Activated naive CD8-positive, alpha-beta T cell treated with anti-CD3 and anti-CD28 coated beads, Interleukin-2, amount 10 ng/mL, durations not matched to agents 7 days and 5 days (primary cell): ENCODE data around the gene SYTL3. TPM values are rescaled to one million over a fixed set of nuclear protein-coding genes. Genes with fewer than 3 reads are reported as not detected.
A peak's percentile ranks its signal among the peaks of the same experiment; 100 is the strongest.
"Not testable (repeated sequence)": the region's sequence is repeated elsewhere in the genome, so short reads cannot be mapped to it uniquely, and the experiment has no call there.

Experiments used
- ATAC-seq: fragments of 150-1000 bp; cut with Tn5 transposase; one replicate; pipeline ENCODE4 v1.10.0; 2021; ENCODE audit warnings: low read depth, moderate library complexity
- POLR2A ChIA-PET: fragments of 350-600 bp; sonication (Branson Sonifier 250); formaldehyde crosslinking; loops from one replicate; lab custom pipeline; 2021; ENCODE audit warnings: antibody characterized with exemption; lab: Charles Lee
- DNase-seq: peaks from one replicate; pipeline ENCODE4 v3.0.0; 2021
- H3K27ac Mint-ChIP-seq: one replicate; pipeline ENCODE4 v1.8.0; 2022; ENCODE audit warnings: mild to moderate bottlenecking, mixed read lengths
- H3K27me3 Mint-ChIP-seq: one replicate; pipeline ENCODE4 v1.8.0; 2022; ENCODE audit warnings: mild to moderate bottlenecking, moderate library complexity, mixed read lengths
- H3K36me3 Mint-ChIP-seq: one replicate; pipeline ENCODE4 v1.8.0; 2021; ENCODE audit warnings: mild to moderate bottlenecking, mixed read lengths
- H3K4me1 Mint-ChIP-seq: one replicate; pipeline ENCODE4 v1.8.0; 2021; ENCODE audit warnings: mixed read lengths
- H3K4me3 Mint-ChIP-seq: one replicate; pipeline ENCODE4 v1.8.0; 2022; ENCODE audit warnings: mild to moderate bottlenecking, moderate library complexity, mixed read lengths
- H3K9me3 Mint-ChIP-seq: one replicate; pipeline ENCODE4 v1.8.0; 2021; ENCODE audit warnings: mixed read lengths
- total RNA-seq, 2 experiments: library from RNA; stranded (reverse); gene quantifications; one replicate each; pipeline ENCODE4 v1.2.3, GENCODE V29; 2021

The SYTL3 gene
- total RNA-seq, 2 experiments from 2014 or later: 65.3 to 71.7 TPM

DNA sequence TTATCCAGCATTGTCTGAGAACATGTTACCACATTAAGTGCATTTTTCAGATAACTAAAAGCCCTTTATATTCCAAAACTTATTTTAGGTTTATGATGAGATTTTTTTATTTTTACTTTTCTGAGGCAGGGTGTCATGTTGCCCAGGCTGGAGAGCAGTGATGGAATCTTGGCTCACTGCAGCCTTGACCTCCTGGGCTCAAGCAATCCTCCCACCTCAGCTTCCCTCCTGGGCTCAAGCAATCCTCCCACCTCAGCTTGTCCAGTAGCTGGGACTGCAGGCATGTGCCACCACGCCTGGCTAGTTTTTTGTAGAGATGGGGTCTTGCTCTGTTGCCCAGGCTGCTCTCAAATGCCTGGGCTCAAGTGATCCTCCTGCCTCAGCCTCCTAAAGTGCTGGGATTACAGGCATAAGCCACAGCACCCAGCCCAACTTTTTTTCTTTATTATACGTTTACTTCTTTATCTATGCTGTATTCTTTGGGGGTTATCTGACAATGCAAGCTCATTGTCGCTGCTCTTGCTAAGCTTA lies 11.5 kb upstream of the SYTL3 start:
- Mint-ChIP-seq H3K36me3 (peaks cover 49% of the 10 kb centered on the region), H3K27me3 (no peaks in the 10 kb centered on the region), H3K4me1 (peaks cover 61% of the 10 kb centered on the region), H3K27ac (peak overlapping the region; percentile 68), H3K4me3 (peak overlapping the region; percentile 3), H3K9me3 (no peaks in the 10 kb centered on the region)
- POLR2A ChIA-PET: interaction anchor here (1.3 kb wide), 1 partner anchor 12 kb away, joined by 3 read pairs; the partner anchor contains the start of gene SYTL3
- DNase-seq: no peak
- ATAC-seq: no peak

DNA sequence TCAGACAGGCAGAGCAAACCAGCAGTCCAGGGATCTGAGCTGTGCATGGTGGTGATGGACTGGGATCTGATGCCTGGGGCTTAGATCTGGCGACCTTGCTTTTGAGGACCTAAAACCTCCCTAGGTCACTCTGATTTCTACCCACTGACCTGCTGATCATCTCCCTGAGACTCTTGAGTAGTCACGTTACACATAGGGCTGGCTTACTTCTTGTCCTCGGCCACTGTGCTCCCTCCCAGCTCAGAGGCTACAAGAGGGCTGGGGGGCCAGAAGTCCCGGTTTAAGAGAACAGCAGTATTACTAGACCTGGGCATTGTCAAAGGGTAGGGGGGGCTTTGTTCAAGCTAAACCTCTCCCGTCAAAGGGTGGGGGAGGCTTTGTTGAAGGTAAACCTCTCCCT lies 10.8 kb upstream of the SYTL3 start:
- peaks cover 60% of the 10 kb centered on the region for H3K4me1 Mint-ChIP-seq
- peak overlapping the region; percentile 68 for H3K27ac Mint-ChIP-seq
- H3K4me3 Mint-ChIP-seq: no peak overlapping the region
- H3K9me3 Mint-ChIP-seq: no peaks in the 10 kb centered on the region
- peaks cover 51% of the 10 kb centered on the region for H3K36me3 Mint-ChIP-seq
- no peak for ATAC-seq
- POLR2A ChIA-PET: interaction anchor here (1.3 kb wide), 1 partner anchor 11 kb away, joined by 3 read pairs; the partner anchor contains the start of gene SYTL3
- DNase-seq: no peak
- no peaks in the 10 kb centered on the region for H3K27me3 Mint-ChIP-seq

DNA sequence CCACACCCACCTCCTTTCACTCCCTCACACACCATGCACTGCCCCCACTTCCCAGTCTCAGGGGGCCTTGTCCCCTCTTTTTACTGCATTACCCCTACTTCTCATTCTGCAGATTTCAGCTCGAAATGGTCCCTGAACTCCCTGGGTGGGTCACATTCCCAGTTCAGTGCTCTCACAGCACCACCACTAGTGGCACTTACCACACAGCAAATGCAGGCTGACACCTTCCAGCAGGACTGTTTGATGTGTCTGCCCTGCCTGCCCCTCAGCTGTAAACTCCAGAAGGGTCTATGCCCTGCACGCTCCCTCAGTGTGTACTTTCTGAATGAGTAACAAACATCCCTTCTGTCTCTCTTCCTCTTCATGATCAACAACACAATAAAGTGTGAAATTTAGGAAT lies 9.3 kb upstream of the SYTL3 start:
- Mint-ChIP-seq H3K9me3 (no peaks in the 10 kb centered on the region), H3K36me3 (peaks cover 50% of the 10 kb centered on the region), H3K4me1 (peaks cover 56% of the 10 kb centered on the region), H3K27ac (peak overlapping the region; percentile 62), H3K4me3 (peak overlapping the region; percentile 53), H3K27me3 (no peaks in the 10 kb centered on the region)
- POLR2A ChIA-PET: interaction anchor here (0.6 kb wide), 1 partner anchor 13 kb away, joined by 3 read pairs; no protein-coding TSS in a partner anchor
- ATAC-seq (no peak), DNase-seq (no peak)

DNA sequence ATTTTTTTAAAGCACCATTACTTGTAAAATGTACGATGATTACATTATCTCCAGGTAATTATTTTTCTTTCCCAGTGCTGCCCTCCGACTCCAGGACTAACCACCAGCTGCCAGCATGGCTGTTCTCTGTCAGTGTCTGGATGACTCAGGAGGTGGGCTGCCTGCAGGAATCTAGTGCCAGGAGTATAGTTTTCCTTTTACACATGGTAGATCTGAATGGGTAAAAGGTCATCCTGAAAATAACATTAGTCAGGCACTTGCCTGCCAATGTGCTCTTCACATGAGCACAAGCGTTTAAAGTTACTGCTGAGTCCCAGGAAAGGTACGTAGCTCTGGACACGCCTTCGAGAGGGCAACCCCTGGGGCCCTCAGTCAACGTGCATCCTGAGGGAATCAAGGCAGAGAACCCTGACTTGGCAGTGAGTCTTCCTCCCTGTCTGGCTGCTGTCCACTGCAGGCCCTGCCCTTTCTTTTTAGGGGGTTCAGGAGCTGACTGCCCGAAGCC lies 7.7 kb upstream of the SYTL3 start:
- H3K4me3 Mint-ChIP-seq: peak overlapping the region; percentile 99
- DNase-seq (no peak), ATAC-seq (no peak)
- H3K36me3 Mint-ChIP-seq: peaks cover 38% of the 10 kb centered on the region
- H3K27ac Mint-ChIP-seq: peak overlapping the region; percentile 94
- H3K4me1 Mint-ChIP-seq: peaks cover 53% of the 10 kb centered on the region
- no peaks in the 10 kb centered on the region for H3K9me3 Mint-ChIP-seq
- H3K27me3 Mint-ChIP-seq: no peaks in the 10 kb centered on the region
- POLR2A ChIA-PET: interaction anchor here (1.1 to 3.2 kb wide), 3 partner anchors 8 to 74 kb away, joined by 3 to 62 read pairs (median 3); no protein-coding TSS in a partner anchor

DNA sequence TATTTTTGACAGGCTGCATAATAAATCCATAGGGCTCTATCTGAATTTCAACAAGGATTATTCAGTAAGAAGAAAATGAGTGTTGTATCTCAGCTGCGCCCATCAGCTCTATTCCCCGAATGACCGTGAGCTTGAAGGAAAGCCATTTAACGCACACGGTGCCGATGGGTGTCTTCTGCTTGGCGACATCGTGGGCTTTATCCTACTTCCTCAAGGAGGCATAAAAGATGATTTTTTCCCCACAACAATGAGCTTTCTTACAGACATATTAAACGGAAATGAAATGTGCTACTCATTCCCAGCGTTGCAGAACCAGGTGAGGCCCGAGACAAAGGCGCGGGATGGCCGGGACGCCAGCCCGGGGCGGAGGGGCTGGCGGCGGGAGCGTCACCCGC lies 6.0 kb upstream of the SYTL3 start:
- no peak for ATAC-seq
- POLR2A ChIA-PET: interaction anchor here (0.9 to 3.2 kb wide), 9 partner anchors 10 to 226 kb away, joined by 3 to 62 read pairs (median 5); no protein-coding TSS in a partner anchor
- Mint-ChIP-seq H3K36me3 (peaks cover 33% of the 10 kb centered on the region), H3K4me3 (peak overlapping the region; percentile 99), H3K27ac (peak overlapping the region; percentile 94), H3K27me3 (no peaks in the 10 kb centered on the region), H3K4me1 (peaks cover 52% of the 10 kb centered on the region), H3K9me3 (no peaks in the 10 kb centered on the region)
- no peak for DNase-seq

DNA sequence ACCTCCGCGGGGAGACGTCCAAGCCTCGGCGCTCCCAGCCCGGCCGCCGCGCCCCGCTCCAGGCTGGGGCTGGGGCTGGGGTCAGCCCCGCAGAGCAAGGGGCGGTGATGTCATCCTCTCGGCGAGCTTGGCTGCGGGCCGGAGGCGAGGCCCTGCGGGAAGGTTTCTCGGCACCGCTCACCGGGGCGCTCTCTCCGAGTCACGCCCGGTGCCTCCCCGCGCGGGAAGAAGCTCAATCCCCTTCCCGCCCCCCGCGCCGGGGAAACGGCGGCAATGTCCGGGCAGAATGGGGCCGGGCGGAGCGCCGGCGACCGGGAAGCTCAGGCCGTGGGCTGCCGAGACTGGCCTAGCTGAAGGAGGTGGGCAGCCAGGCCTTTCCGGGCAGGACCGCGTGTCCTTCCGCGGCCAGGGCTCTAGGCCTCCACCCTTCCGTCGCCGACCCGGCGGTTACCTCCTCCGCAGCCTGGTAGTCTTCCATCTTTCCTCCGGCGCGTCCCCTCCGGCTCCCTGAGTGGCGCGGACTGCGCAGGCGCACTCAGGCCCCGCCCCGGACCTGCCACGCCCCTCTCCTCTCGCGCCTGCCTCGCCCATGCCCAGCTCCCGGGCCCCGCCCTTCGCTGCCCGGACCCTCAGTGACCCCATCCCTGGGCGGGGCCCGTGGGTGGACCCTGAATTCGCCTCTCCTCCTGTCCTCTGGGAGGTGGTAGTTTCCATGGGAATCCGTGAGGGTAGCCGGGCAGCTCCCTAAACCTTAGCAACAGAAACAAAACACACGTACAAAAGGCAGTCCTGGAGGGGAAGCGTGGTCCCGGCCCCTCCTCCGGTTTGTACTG lies 5.4 kb upstream of the SYTL3 start, which contains the start of gene DYNLT1:
Gene DYNLT1 (minus strand): TSS at position 513 of the 833 bp plus-strand sequence. CDS start 35 bp downstream, at position 478.
- Mint-ChIP-seq H3K4me1 (peaks cover 53% of the 10 kb centered on the region), H3K4me3 (peak within 1 kb of the TSS; percentile 99), H3K9me3 (no peaks in the 10 kb centered on the region), H3K27me3 (no peaks in the 10 kb centered on the region), H3K27ac (peak within 1 kb of the TSS; percentile 94), H3K36me3 (peaks cover 33% of the 10 kb centered on the region)
- ATAC-seq (peak; percentile 76), DNase-seq (peak; percentile 97)
- POLR2A ChIA-PET: interaction anchor here (0.9 to 3.2 kb wide), 10 partner anchors 10 to 225 kb away, joined by 3 to 62 read pairs (median 4); no protein-coding TSS in a partner anchor

DNA sequence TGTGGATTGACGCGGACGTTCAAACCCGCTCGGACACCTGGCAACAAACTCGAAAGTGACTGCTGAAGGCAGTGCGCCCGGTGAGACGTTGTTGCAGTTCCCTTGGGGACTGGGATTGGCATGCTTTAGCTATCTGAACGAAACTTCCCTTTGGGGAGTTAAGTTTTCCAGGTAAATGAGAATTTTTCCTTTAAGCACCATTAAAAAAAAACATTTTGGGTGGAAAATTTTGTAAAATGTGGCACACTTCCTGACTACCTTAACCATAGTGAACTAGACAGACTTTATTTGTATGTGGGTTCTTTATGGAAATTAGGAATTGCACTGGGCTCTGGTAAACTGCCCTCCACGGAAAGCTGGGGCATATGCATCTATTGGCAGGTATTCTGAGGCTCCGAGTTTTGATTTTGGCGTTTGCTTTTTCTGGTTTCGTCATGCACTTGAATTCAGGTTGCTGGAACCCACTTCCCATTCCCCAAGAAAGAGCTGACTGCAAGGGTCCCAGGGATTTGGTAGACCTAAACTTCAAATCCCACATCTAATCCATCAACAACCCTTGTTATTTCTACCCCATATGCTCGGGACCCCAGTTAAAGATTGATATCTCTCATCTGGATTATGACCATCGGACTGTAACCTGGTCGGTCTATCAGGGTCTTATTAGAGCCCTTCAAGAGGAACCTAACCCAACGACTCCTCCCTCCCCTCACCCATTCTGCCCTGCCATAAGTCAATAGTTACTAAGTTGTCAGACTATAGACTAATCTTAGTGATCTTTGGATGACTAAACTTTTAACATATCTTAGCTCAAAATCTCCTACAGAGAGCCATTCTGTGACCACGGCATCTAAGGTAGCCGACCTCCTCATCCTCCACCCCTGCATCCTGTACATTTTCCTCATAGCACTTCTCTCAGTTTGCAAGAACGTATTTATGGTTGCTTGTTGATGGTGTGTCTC lies 4.5 kb upstream of the SYTL3 start:
- Mint-ChIP-seq H3K4me1 (peaks cover 52% of the 10 kb centered on the region), H3K27ac (peak overlapping the region; percentile 85), H3K4me3 (peak overlapping the region; percentile 92), H3K9me3 (no peaks in the 10 kb centered on the region), H3K27me3 (no peaks in the 10 kb centered on the region), H3K36me3 (peaks cover 27% of the 10 kb centered on the region)
- DNase-seq (no peak), ATAC-seq (no peak)
- POLR2A ChIA-PET: interaction anchor here (1.2 to 3.2 kb wide), 6 partner anchors 9 to 224 kb away, joined by 3 to 62 read pairs (median 5); no protein-coding TSS in a partner anchor

DNA sequence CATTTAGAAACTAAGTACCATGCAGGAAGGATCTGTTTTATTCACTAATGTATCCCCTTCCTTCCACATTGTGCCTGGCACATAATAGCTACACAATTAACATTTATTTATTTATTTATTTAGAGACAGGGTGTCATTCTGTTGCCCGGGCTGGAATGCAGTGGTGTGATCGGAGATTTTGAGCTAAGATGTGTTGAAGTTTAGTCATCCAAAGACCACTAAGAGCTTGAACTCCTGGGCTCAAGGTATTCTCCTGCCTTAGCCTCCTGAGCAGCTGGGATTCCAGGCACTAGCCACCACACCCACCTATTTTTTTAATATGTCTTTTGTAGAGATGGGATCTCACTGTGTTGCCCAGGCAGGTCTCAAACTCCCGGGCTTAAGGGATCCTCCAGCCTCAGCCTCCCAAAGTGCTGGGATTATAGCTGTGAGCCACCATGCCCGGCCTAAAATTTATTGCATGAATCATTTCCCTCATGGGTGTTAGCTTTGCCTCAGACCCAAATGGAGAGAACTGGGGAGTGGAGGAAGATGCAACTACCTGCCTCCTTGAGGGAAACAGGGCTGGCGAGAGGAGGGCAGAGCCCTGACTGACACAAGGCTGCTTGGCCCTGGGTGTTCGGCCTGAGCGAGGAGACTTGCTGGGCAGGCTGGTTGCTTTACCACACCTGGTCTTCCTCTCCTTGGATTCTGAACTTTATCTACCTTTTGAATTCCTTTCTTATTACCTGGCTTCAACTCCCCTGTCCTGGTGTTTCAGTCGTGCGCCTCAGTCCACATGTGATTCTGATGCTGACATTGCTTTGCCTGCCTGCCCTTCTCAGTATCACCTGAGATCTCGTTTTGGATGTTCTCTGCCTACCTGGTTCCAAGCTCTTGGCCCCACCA lies 3.6 kb upstream of the SYTL3 start:
- peak overlapping the region; percentile 85 for H3K27ac Mint-ChIP-seq
- H3K4me1 Mint-ChIP-seq: peaks cover 48% of the 10 kb centered on the region
- H3K36me3 Mint-ChIP-seq: peaks cover 25% of the 10 kb centered on the region
- DNase-seq (no peak), ATAC-seq (no peak)
- no peaks in the 10 kb centered on the region for H3K27me3 Mint-ChIP-seq
- H3K4me3 Mint-ChIP-seq: peak overlapping the region; percentile 92
- POLR2A ChIA-PET: no interaction called here
- H3K9me3 Mint-ChIP-seq: no peaks in the 10 kb centered on the region

DNA sequence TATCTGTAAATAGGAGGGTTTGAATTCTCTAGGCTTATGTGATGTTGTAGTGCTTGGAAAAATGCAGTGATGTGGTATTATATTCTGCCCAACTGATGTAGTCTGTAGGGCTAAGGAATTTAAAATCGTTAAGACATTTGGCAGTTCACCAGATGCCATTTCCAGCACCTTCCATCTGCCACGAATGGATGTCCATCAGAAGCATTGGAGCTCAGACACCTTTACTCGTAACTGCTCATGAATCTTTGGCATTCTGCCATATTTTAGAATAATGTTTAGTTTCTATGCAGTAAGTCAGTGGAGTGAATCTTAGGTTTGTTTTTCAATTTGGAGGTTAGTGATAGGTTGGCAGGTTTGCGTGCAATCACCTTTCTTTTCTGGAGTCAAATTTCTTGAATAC lies 2.4 kb upstream of the SYTL3 start:
- Mint-ChIP-seq H3K36me3 (peaks cover 19% of the 10 kb centered on the region), H3K27ac (no peak overlapping the region), H3K27me3 (no peaks in the 10 kb centered on the region), H3K4me1 (peaks cover 43% of the 10 kb centered on the region), H3K9me3 (no peaks in the 10 kb centered on the region), H3K4me3 (no peak overlapping the region)
- POLR2A ChIA-PET: no interaction called here
- DNase-seq (no peak), ATAC-seq (no peak)

DNA sequence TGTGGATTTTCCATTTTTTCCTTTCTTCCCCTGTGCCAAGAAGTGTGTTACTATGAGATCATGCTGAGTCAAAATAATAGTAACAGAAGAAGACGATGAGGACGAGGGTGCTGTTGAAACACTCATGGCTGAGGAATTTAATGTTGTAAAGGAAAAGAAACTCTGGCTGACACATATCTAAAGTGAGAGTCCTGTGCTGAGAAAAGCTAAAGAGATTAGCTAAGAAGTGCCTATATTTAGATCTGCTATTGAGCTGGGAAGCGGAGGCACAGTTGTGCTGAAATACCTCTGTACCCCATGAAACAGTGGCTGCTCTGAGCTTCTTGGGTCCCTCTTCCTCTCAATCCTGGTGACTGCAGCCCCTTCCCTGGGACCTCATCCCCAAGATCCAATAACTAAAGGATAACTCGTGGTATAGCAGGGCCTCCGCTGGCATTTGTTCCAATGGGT lies 1.1 kb upstream of the SYTL3 start:
- POLR2A ChIA-PET: no interaction called here
- DNase-seq (no peak), ATAC-seq (no peak)
- peaks cover 21% of the 10 kb centered on the region for H3K36me3 Mint-ChIP-seq
- no peaks in the 10 kb centered on the region for H3K27me3 Mint-ChIP-seq
- peak overlapping the region; percentile 41 for H3K4me3 Mint-ChIP-seq
- H3K27ac Mint-ChIP-seq: peak overlapping the region; percentile 99
- peaks cover 48% of the 10 kb centered on the region for H3K4me1 Mint-ChIP-seq
- H3K9me3 Mint-ChIP-seq: no peaks in the 10 kb centered on the region

DNA sequence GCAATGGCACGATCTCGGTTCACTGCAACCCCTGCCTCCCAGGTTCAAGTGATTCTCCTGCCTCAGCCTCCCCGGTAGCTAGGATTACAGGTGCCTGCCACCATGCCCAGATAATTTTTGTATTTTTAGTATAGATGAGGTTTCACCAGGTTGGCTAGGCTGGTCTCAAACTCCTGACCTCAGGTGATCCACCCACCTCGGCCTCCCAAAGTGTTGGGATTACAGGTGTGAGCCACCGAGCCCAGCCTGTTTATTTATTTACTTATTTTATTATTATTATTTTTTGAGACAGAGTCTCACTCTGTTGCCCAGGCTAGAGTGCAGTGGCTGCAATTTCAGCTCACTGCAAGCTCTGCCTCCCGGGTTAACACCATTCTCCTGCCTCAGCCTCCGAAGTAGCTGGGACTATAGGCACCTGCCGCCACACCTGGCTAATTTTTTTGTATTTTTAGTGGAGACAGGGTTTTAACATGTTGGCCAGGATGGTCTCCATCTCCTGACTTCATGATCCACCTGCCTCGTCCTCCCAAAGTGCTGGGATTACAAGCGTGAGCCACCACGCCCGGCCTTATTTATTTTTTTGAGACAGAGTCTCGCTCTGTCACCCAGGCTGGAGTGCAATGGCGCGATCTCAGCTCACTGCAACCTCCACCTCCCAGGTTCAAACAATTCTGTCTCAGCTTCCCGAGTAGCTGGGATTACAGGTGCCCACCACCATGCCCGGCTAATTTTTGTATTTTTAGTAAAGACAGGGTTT lies 2.3 kb downstream of the SYTL3 start:
- not testable (repeated sequence) for ATAC-seq, H3K9me3 Mint-ChIP-seq, DNase-seq, H3K27me3 Mint-ChIP-seq
- POLR2A ChIA-PET: interaction anchor here (0.6 to 4.3 kb wide), 4 partner anchors 8 to 391 kb away, joined by 3 to 62 read pairs (median 6); partner anchors contain the start of gene DYNLT1
- peak overlapping the region; percentile 98 for H3K27ac Mint-ChIP-seq
- peaks cover 38% of the 10 kb centered on the region for H3K36me3 Mint-ChIP-seq
- peak overlapping the region; percentile 84 for H3K4me3 Mint-ChIP-seq
- H3K4me1 Mint-ChIP-seq: peaks cover 64% of the 10 kb centered on the region
